H1 (cell line): ENCODE data around the gene AUH. TPM values are rescaled to one million over a fixed set of nuclear protein-coding genes. Genes with fewer than 3 reads are reported as not detected.

Experiments
- CHD1 ChIP-seq: IDR thresholded peaks from 2 replicates; pipeline ENCODE4 v1.6.1; 2012; ENCODE audit warnings: low read depth, low read length, improper control_type of control experiment
- KDM5A ChIP-seq: fragments of 200-600 bp; IDR thresholded peaks from 2 replicates; pipeline ENCODE4 v1.7.1; 2012; ENCODE audit warnings: mild to moderate bottlenecking, low read length, inconsistent platforms, mixed read lengths
- TAF7 ChIP-seq: optimal IDR thresholded peaks from 2 replicates; pipeline ENCODE3; 2011; ENCODE audit warnings: low read depth, mild to moderate bottlenecking, inconsistent platforms, low read length, moderate library complexity, borderline replicate concordance
- polyA plus RNA-seq, 7 experiments: library from polyadenylated mRNA; depleted of rRNA in 3 of 7; stranded (reverse) in 5 of 7; unstranded in 2 of 7; fragments of >200 nt in 5 of 7; fragments of 200-250 nt in 2 of 7; gene quantifications; 1 replicate in 5 of 7; 2 replicates in 1 of 7; 4 replicates in 1 of 7; pipeline versions ENCODE4 v1.2.1 to v1.2.3, GENCODE V29; 2011 to 2013; ENCODE audit warnings: missing spikeins in 2 of 7, mixed read lengths in 2 of 7
- total RNA-seq: library from RNA; stranded (reverse); fragmentation: NEBNext Ultra II Directional; extraction: Animal tissue kit (Norgen Biotek cat#: 25700); gene quantifications from 2 replicates; pipeline ENCODE4 v1.2.1, GENCODE V29; 2021
- TF ChIP-seq, protein P1 (sequence below): fragments of 300-600 bp; sonication (generic); IDR thresholded peaks from 2 replicates; pipeline ENCODE4 v1.7.1; 2012; ENCODE audit warnings: low read length, moderate library complexity, mild to moderate bottlenecking, inconsistent platforms; ENCODE audit not compliant: insufficient replicate concordance

AUH gene
- total and polyA plus RNA-seq, 2 of the 8 experiments (the other 6 are each of a cell fraction or from before 2014, with no cell fraction given), result 5.8 to 21.9 TPM

DNA sequence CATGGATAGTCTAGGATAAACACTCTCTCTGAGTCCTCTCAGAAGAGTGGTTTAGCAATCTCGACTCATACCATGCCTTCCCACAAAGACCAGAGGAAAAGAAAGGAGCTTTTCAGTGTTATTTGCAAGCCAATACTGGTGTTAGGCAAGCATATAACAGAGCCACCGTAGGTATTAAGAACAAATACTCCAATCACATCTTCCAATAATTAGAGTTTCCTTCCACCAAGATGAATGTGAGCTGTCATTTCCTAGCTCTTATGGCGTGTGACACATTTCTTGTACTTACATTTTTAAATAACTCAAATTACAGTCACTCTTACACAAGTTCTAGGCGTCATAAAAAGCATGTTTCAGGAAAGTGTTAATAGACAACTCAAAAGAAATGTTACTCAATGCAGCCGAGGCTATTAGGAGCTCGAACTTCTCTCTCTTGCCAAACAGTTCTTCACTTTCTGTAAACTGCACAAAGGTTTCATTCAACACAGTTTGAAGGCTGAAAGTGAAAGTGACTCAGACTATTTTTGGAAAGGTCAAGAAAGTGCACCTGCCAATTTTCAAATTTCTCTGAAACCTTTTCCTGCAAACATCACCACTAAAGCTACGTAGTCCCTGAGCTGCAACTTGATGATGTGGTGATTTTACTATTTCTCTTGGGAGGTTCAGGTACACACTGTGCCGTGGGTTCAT is 153.8 kb downstream of the AUH start (continued):
- TF ChIP-seq, protein P1, sequence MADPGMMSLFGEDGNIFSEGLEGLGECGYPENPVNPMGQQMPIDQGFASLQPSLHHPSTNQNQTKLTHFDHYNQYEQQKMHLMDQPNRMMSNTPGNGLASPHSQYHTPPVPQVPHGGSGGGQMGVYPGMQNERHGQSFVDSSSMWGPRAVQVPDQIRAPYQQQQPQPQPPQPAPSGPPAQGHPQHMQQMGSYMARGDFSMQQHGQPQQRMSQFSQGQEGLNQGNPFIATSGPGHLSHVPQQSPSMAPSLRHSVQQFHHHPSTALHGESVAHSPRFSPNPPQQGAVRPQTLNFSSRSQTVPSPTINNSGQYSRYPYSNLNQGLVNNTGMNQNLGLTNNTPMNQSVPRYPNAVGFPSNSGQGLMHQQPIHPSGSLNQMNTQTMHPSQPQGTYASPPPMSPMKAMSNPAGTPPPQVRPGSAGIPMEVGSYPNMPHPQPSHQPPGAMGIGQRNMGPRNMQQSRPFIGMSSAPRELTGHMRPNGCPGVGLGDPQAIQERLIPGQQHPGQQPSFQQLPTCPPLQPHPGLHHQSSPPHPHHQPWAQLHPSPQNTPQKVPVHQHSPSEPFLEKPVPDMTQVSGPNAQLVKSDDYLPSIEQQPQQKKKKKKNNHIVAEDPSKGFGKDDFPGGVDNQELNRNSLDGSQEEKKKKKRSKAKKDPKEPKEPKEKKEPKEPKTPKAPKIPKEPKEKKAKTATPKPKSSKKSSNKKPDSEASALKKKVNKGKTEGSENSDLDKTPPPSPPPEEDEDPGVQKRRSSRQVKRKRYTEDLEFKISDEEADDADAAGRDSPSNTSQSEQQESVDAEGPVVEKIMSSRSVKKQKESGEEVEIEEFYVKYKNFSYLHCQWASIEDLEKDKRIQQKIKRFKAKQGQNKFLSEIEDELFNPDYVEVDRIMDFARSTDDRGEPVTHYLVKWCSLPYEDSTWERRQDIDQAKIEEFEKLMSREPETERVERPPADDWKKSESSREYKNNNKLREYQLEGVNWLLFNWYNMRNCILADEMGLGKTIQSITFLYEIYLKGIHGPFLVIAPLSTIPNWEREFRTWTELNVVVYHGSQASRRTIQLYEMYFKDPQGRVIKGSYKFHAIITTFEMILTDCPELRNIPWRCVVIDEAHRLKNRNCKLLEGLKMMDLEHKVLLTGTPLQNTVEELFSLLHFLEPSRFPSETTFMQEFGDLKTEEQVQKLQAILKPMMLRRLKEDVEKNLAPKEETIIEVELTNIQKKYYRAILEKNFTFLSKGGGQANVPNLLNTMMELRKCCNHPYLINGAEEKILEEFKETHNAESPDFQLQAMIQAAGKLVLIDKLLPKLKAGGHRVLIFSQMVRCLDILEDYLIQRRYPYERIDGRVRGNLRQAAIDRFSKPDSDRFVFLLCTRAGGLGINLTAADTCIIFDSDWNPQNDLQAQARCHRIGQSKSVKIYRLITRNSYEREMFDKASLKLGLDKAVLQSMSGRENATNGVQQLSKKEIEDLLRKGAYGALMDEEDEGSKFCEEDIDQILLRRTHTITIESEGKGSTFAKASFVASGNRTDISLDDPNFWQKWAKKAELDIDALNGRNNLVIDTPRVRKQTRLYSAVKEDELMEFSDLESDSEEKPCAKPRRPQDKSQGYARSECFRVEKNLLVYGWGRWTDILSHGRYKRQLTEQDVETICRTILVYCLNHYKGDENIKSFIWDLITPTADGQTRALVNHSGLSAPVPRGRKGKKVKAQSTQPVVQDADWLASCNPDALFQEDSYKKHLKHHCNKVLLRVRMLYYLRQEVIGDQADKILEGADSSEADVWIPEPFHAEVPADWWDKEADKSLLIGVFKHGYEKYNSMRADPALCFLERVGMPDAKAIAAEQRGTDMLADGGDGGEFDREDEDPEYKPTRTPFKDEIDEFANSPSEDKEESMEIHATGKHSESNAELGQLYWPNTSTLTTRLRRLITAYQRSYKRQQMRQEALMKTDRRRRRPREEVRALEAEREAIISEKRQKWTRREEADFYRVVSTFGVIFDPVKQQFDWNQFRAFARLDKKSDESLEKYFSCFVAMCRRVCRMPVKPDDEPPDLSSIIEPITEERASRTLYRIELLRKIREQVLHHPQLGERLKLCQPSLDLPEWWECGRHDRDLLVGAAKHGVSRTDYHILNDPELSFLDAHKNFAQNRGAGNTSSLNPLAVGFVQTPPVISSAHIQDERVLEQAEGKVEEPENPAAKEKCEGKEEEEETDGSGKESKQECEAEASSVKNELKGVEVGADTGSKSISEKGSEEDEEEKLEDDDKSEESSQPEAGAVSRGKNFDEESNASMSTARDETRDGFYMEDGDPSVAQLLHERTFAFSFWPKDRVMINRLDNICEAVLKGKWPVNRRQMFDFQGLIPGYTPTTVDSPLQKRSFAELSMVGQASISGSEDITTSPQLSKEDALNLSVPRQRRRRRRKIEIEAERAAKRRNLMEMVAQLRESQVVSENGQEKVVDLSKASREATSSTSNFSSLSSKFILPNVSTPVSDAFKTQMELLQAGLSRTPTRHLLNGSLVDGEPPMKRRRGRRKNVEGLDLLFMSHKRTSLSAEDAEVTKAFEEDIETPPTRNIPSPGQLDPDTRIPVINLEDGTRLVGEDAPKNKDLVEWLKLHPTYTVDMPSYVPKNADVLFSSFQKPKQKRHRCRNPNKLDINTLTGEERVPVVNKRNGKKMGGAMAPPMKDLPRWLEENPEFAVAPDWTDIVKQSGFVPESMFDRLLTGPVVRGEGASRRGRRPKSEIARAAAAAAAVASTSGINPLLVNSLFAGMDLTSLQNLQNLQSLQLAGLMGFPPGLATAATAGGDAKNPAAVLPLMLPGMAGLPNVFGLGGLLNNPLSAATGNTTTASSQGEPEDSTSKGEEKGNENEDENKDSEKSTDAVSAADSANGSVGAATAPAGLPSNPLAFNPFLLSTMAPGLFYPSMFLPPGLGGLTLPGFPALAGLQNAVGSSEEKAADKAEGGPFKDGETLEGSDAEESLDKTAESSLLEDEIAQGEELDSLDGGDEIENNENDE, result no peak
- no peak for TF ChIP-seq KDM5A
- TF ChIP-seq TAF7, result no peak
- TF ChIP-seq CHD1, result no peak
